KBM-7 (cell line): Measurements from ENCODE around the gene PCDHA9.
"Not testable (repeated sequence)": the region's sequence is repeated elsewhere in the genome, so short reads cannot be mapped to it uniquely, and the experiment has no call there.

ENCODE experiments used
- DNase-seq: peaks from one replicate; pipeline ENCODE4 v3.0.0-alpha.2; 2015
- in situ Hi-C: fragments of 300-500 bp; cut with MboI; formaldehyde crosslinking; loops from 2 replicates; pipeline ENCODE4 v1.14.3; 2020; ENCODE audit warnings: low sequenced_read_pairs, low pct_unique_long_range_greater_than_20kb, mixed read lengths

PCDHA9 gene

DNA sequence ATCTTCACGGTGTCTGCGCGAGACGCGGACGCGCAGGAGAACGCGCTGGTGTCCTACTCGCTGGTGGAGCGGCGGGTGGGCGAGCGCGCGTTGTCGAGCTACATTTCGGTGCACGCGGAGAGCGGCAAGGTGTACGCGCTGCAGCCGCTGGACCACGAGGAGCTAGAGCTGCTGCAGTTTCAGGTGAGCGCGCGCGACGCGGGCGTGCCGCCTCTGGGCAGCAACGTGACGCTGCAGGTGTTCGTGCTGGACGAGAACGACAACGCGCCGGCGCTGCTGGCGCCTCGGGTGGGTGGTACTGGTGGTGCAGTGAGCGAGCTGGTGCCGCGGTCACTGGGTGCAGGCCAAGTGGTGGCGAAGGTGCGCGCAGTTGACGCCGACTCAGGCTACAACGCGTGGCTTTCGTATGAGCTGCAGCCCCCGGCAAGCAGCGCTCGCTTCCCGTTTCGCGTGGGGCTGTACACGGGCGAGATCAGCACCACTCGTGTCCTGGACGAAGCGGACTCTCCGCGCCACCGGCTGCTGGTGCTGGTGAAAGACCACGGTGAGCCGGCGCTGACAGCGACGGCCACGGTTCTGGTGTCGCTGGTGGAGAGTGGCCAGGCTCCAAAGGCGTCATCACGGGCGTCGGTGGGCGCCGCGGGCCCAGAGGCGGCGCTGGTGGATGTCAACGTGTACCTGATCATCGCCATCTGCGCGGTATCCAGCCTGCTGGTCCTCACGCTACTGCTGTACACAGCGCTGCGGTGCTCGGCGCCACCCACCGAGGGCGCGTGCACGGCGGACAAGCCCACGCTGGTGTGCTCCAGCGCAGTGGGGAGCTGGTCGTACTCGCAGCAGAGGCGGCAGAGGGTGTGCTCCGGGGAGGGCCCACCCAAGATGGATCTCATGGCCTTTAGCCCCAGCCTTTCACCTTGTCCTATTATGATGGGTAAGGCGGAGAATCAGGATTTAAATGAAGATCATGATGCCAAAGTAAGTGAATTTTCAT lies 18.4 kb upstream of the PCDHA9 start:
- DNase-seq, in situ Hi-C loops: not testable (repeated sequence)

DNA sequence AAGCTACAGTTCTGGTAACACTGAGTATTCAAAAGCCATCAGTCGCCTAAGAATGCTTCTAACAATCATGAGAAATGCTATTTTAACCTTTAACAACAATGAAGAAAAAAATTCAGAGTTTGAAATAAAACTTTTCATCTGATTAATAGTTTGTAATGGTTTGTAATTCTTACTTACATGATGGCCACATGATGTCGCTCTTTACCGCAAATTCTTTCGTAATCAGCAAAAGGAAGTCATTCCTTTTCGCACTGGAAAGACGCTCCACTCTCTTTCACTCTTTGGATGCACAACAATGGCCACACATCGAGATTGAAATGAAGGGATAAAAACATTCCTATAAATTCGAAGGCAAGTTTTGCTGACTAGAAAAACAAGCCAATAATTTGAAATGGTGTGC lies 14.2 kb upstream of the PCDHA9 start, which contains the start of gene PCDHA7:
PCDHA7 (plus strand) TSS at position 277 of the 400 bp plus-strand sequence; CDS start at position 392, 115 bp downstream.
- DNase-seq: no peak
- in situ Hi-C loops: no loop called here

DNA sequence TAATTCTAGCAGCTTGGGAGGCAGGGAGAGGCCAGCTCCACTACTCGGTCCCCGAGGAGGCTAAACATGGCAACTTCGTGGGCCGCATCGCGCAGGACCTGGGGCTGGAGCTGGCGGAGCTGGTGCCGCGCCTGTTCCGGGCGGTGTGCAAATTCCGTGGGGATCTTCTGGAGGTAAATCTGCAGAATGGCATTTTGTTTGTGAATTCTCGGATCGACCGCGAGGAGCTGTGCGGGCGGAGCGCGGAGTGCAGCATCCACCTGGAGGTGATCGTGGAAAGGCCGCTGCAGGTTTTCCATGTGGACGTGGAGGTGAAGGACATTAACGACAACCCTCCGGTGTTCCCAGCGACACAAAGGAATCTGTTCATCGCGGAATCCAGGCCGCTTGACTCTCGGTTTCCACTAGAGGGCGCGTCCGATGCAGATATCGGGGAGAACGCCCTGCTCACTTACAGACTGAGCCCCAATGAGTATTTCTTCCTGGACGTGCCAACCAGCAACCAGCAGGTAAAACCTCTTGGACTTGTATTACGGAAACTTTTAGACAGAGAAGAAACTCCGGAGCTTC lies 13.7 kb upstream of the PCDHA9 start:
- DNase-seq, in situ Hi-C loops: not testable (repeated sequence)

DNA sequence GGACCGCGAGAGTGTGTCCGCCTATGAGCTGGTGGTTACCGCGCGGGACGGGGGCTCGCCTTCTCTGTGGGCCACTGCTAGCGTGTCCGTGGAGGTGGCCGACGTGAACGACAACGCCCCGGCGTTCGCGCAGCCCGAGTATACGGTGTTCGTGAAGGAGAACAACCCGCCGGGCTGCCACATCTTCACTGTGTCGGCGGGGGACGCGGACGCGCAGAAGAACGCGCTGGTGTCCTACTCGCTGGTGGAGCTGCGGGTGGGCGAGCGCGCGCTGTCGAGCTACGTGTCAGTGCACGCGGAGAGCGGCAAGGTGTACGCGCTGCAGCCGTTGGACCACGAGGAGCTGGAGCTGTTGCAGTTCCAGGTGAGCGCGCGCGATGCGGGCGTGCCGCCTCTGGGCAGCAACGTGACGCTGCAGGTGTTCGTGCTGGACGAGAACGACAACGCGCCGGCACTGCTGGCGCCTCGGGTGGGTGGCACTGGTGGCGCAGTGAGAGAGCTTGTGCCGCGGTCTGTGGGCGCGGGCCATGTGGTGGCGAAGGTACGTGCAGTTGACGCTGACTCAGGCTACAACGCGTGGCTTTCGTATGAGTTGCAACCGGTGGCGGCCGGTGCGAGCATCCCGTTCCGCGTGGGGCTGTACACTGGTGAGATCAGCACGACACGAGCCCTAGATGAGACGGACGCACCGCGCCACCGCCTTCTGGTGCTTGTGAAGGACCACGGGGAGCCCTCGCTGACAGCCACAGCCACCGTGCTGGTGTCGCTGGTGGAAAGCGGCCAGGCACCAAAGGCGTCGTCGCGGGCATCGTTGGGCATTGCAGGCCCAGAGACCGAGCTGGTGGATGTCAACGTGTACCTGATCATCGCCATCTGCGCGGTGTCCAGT lies 12.3 kb upstream of the PCDHA9 start:
- DNase-seq: no peak
- in situ Hi-C loops: no loop called here

DNA sequence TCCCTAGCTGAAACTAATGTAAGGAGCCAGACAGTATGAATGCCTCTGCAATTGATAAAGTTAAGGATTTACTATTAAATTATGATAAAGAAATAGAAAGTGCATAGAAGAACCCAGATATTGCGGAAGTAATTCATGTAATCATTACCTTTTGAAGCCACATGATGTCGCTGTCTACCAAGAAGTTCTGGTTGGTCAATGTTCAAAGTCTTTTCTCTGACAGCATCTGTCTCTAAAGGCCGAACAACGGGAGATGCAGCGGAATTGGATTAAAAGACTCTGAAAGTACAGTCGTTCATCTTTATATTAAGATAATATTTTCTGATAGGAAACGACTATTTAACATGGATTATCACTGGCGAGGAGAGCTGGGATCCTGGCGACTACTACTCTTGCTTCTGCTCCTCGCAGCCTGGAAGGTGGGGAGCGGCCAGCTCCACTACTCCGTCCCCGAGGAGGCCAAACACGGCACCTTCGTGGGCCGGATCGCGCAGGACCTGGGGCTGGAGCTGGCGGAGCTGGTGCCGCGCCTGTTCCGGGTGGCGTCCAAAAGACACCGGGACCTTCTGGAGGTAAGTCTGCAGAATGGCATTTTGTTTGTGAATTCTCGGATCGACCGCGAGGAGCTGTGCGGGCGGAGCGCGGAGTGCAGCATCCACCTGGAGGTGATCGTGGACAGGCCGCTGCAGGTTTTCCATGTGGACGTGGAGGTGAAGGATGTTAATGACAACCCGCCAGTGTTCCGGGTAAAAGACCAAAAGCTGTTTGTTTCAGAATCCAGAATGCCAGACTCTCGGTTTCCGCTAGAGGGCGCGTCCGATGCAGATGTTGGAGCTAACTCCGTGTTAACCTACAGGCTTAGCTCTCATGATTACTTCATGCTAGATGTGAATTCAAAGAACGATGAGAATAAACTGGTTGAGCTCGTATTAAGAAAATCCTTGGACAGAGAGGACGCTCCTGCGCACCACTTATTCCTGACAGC lies 6.9 kb upstream of the PCDHA9 start, which contains the start of gene PCDHA8:
PCDHA8 (plus strand) TSS at position 210 of the 985 bp plus-strand sequence; CDS start at position 345, 135 bp downstream.
- DNase-seq: peak; percentile 9

DNA sequence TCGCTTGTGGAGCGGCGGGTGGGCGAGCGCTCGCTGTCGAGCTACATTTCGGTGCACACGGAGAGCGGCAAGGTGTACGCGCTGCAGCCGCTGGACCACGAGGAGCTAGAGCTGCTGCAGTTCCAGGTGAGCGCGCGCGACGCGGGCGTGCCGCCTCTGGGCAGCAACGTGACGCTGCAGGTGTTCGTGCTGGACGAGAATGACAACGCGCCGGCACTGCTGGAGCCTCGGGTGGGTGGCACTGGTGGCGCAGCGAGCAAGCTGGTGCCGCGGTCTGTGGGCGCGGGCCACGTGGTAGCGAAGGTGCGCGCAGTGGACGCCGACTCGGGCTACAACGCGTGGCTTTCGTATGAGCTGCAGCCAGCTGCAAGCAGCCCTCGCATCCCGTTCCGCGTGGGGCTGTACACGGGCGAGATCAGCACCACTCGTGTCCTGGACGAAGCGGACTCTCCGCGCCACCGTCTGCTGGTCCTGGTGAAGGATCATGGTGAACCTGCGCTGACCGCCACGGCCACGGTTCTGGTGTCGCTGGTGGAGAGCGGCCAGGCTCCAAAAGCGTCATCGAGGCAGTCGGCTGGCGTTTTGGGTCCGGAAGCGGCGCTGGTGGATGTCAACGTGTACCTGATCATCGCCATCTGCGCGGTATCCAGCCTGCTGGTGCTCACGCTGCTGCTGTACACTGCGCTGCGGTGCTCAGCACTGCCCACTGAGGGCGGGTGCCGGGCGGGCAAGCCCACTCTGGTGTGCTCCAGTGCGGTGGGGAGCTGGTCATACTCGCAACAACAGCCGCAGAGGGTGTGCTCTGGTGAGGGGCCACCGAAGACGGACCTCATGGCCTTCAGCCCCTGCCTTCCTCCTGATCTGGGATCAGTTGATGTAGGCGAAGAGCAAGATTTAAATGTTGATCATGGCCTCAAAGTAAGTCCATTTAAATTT lies 5.1 kb upstream of the PCDHA9 start:
- no peak for DNase-seq
- in situ Hi-C loops: no loop called here

More for the DNA sequence above, 6.9 kb upstream of the PCDHA9 start, which contains the start of gene PCDHA8:
- in situ Hi-C loops: no loop called here

DNA sequence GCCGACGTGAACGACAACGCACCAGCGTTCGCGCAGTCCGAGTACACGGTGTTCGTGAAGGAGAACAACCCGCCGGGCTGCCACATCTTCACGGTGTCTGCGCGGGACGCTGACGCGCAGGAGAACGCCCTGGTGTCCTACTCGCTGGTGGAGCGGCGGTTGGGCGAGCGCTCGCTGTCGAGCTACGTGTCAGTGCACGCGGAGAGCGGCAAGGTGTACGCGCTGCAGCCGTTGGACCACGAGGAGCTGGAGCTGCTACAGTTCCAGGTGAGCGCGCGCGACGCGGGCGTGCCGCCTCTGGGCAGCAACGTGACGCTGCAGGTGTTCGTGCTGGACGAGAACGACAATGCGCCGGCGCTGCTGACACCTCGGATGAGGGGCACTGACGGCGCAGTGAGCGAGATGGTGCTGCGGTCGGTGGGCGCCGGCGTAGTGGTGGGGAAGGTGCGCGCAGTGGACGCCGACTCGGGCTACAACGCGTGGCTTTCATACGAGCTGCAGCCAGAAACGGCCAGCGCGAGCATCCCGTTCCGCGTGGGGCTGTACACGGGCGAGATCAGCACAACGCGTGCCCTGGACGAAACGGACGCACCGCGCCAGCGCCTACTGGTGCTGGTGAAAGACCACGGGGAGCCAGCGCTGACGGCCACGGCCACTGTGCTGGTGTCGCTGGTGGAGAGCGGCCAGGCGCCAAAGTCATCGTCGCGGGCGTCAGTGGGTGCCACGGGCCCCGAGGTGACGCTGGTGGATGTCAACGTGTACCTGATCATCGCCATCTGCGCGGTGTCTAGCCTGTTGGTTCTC lies 1.9 kb downstream of the PCDHA9 start:
- in situ Hi-C loops: loop anchor here (25.0 kb wide), 1 partner anchor 187 kb away; no protein-coding TSS in a partner anchor
- DNase-seq: not testable (repeated sequence)

DNA sequence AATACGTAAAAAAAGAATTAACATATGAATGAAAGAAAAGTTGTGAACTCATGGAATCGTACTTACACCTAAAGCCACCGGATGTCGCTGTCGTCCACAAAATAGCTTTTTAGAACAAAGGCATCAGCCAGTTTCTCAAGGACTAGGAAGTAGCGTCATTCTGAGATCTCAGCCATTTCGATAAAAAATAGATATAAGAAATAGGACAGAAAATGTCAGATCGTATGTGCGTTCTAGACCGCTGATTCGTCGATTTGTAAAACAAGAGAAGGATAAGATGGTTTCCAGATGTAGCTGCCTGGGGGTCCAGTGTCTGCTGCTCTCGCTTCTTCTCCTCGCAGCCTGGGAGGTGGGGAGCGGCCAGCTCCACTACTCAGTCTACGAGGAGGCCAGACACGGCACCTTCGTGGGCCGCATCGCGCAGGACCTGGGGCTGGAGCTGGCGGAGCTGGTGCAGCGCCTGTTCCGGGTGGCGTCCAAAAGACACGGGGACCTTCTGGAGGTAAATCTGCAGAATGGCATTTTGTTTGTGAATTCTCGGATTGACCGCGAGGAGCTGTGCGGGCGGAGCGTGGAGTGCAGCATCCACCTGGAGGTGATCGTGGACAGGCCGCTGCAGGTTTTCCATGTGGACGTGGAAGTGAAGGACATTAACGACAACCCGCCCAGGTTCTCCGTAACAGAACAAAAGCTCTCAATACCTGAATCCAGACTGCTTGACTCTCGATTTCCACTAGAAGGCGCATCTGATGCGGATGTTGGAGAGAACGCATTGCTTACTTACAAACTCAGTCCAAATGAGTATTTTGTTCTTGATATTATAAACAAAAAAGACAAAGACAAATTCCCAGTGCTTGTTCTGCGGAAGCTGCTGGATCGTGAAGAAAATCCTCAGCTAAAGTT lies 7.8 kb downstream of the PCDHA9 start, which contains the start of gene PCDHA10:
PCDHA10 (plus strand) TSS at position 126 of the 903 bp plus-strand sequence; CDS start at position 278, 152 bp downstream.
- in situ Hi-C loops: loop anchor here (25.0 kb wide), 1 partner anchor 181 kb away; no protein-coding TSS in a partner anchor
- peak; percentile 18 for DNase-seq

DNA sequence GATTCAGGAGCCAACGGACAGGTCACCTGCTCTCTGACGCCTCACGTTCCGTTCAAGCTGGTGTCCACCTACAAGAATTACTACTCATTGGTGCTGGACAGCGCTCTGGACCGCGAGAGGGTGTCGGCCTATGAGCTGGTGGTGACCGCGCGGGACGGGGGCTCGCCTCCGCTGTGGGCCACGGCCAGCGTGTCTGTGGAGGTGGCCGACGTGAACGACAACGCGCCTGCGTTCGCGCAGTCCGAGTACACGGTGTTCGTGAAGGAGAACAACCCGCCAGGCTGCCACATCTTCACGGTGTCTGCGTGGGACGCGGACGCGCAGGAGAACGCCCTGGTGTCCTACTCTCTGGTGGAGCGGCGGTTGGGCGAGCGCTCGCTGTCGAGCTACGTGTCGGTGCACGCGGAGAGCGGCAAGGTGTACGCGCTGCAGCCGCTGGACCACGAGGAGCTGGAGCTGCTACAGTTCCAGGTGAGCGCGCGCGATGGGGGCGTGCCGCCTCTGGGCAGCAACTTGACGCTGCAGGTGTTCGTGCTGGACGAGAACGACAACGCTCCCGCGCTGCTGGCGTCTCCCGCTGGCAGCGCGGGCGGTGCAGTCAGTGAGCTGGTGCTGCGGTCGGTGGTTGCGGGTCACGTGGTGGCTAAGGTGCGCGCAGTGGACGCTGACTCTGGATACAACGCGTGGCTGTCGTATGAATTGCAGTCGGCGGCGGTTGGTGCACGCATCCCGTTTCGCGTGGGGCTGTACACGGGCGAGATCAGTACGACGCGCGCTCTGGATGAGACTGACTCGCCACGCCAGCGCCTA lies 9.2 kb downstream of the PCDHA9 start:
- no peak for DNase-seq
- in situ Hi-C loops: loop anchor here (25.0 kb wide), 1 partner anchor 180 kb away; no protein-coding TSS in a partner anchor

DNA sequence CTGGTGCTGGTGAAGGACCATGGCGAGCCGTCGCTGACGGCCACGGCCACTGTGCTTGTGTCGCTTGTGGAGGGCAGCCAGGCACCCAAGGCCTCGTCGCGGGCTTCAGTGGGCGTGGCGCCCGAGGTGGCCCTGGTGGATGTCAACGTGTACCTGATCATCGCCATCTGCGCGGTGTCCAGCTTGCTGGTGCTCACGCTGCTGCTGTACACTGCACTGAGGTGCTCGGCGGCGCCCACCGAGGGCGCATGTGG lies 9.7 kb downstream of the PCDHA9 start:
- in situ Hi-C loops: loop anchor here (25.0 kb wide), 1 partner anchor 179 kb away; no protein-coding TSS in a partner anchor
- no peak for DNase-seq

DNA sequence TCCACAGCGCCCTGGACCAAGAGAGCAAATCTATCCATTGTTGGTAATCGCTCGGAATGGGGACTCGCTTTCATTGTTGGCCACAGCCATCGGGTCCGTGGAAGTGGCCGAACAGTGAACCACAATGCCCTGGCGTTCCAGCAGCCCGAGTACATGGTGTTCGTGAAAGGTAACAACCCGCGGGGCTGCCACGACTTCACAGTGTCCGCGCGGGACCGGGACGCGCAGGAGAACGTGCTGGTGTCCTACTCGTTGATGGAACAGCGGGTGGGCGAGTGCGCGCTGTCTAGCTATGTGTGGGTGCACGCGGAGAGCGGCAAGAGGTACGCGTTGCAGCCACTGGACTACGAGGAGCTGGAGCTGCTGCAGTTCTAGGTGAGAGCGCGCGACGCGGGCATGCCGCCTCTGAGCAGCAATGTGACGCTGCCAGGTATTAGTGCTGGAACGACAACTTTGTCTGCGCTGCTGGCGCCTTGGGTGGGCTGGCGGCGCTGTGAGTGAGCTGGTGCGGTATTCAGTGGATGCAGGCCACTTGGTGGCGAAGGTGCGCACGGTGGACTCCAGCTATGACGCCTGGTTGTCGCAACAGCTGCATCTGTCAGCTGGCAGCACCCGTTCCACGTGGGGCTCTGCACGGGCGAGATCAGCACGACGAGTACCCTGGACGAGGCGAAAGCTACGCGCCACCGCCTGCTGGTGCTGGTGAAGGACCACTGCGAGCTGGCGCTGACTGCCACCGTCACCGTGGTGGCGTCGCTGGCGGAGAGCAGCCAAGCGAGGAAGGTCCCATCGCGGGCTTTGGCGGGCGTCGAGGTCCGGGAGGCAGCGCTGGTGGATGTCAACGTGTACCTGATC lies 14.5 kb downstream of the PCDHA9 start:
- no peak for DNase-seq
- in situ Hi-C loops: loop anchor here (25.0 kb wide), 1 partner anchor 175 kb away; no protein-coding TSS in a partner anchor

DNA sequence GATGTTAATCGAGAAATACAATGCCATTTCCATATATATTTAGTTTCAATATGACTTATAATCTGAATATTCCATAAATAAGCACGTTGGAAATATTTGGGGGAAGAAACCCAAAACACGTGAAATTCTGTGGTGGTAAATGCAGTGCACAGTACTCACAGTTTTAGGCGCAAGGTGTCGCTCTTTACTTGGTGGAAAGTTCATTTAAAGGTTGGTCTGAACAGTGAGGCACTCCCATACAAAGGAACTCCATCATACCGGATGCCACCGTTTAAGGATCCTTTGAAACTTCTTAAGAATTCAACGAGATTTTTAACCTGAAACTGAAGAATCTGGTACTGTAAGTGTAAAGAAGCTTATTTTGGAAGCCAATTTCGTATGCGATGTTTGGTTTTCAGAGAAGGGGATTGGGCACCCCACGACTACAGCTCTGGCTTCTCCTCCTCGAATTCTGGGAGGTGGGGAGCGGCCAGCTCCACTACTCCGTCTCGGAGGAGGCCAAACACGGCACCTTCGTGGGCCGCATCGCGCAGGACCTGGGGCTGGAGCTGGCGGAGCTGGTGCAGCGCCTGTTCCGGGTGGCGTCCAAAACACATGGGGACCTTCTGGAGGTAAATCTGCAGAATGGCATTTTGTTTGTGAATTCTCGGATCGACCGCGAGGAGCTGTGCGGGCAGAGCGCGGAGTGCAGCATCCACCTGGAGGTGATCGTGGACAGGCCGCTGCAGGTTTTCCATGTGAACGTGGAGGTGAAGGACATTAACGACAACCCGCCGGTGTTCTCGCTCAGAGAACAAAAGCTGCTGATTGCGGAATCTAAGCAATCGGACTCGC lies 20.8 kb downstream of the PCDHA9 start, which contains the start of gene PCDHA11:
PCDHA11 (plus strand) TSS at position 237 of the 834 bp plus-strand sequence; CDS start at position 384, 147 bp downstream.
- in situ Hi-C loops: loop anchor here (25.0 kb wide), 1 partner anchor 168 kb away; no protein-coding TSS in a partner anchor
- peak; percentile 50 for DNase-seq
